HG03342 (cell line): Measurements from ENCODE around the gene USP30.

ENCODE experiments used
- ATAC-seq: cut with Tn5 transposase; IDR thresholded peaks from one replicate; pipeline ENCODE4 v1.9.1; 2021; ENCODE audit warnings: mild to moderate bottlenecking, moderate library complexity; ENCODE audit not compliant: unreplicated experiment

Gene USP30

GRCh38 chr12:109097140-109097434 is 44.7 kb downstream of the USP30 start:
- ATAC-seq = no peak

GRCh38 chr12:109097435-109098182 is 45.2 kb downstream of the USP30 start, which contains the start of gene UNG:
Gene UNG, plus strand, starts transcription at chr12:109097597. Its CDS starts 83 bp downstream, at chr12:109097680.
- ATAC-seq = peak; percentile 89

DNA sequence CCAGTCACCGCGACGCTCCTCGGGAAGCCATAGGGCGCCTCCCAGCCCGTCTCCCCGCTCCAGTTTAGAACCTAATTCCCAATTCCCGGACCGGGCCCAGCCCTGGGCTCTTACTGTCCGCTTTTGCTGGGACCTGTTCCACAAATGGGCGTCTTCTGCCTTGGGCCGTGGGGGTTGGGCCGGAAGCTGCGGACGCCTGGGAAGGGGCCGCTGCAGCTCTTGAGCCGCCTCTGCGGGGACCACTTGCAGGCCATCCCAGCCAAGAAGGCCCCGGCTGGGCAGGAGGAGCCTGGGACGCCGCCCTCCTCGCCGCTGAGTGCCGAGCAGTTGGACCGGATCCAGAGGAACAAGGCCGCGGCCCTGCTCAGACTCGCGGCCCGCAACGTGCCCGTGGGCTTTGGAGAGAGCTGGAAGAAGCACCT is 45.8 kb downstream of the USP30 start:
- peak; percentile 27 for ATAC-seq

- no peak for ATAC-seq
Observed at GRCh38 chr12:109098651-109099050, 46.3 kb downstream of the USP30 start.

- ATAC-seq = no peak
Observed at GRCh38 chr12:109099431-109100020, 47.1 kb downstream of the USP30 start.

DNA sequence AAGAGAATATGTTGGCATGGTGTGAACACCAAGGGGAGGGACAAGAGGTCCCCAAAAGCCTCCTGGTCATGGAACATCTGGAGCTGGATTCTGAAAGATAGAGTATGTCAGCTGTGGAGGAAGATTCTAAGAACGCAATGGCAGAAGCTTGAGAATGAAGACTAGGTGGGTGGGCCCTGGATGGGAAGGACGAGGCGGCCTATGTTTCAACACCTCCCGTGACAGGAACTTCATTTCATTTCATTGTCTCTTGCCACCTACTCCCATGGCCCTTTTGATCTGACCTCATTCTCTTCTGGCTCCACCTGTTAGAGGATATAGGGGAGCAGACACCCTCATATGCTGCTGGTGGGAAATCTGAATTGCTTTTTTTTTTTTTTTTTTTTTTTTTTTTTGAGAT is 48.4 kb downstream of the USP30 start:
- ATAC-seq = no peak

GRCh38 chr12:109102491-109102890 is 50.1 kb downstream of the USP30 start:
- no peak for ATAC-seq

DNA sequence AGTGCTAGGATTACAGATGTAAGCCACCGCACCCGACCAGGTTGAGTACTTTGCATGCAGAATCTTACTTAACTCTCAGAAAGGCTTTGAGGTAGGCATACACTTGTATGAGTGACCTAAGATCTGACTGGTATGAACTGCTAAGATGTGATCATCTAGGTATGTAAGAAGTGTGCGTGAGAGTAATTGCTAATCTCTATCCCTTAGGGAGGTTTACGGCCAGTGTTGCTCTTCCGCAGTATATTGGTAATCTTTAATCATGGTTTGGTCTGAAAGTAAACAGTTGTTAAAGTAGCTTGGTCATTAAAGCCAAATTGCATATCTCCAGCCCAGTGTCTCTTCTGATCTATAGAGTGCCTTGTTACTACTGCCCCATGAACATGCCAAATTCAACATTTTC is 52.8 kb downstream of the USP30 start:
- ATAC-seq = no peak

DNA sequence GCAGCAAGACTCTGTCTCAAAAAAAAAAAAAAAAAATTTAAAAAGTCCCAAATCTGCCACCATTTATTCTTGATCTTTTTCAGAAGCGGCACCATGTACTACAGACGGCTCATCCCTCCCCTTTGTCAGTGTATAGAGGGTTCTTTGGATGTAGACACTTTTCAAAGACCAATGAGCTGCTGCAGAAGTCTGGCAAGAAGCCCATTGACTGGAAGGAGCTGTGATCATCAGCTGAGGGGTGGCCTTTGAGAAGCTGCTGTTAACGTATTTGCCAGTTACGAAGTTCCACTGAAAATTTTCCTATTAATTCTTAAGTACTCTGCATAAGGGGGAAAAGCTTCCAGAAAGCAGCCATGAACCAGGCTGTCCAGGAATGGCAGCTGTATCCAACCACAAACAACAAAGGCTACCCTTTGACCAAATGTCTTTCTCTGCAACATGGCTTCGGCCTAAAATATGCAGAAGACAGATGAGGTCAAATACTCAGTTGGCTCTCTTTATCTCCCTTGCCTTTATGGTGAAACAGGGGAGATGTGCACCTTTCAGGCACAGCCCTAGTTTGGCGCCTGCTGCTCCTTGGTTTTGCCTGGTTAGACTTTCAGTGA is 57.5 kb downstream of the USP30 start:
- ATAC-seq = no peak

GRCh38 chr12:109110988-109111495 is 58.7 kb downstream of the USP30 start:
- peak; percentile 58 for ATAC-seq

GRCh38 chr12:109112720-109113465 is 60.5 kb downstream of the USP30 start:
- ATAC-seq = no peak

DNA sequence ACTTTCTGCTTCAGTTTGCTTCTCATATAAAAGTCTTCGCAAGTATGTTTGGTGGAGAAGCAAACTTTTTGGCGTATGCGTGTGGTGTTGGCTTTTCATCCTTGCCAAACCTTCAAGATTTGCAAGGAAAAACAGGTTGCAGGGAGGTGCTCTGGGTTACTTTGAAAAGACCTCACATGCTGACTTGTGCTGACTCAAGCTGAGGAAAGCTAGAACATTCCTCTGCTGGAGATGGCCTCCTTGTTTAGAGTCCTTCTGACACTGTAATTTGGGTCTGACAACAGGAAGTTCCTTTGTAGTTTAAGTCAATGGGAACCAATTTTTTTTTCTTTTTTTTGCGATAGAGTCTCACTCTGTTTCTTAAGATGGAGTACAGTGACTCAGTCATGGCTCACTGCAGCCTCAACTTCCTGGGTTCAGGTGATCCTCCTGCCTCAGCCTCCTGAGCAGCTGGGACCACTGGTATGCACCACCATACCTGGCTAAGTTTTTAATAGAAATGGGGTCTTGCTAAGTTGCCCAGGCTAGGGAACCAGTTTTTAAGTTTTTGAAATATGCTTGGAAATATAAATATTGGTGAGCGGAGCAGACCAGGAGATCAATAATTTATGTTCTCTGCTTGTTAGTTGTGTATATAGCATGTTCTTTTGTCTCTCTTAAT is 61.4 kb downstream of the USP30 start:
- ATAC-seq = no peak

GRCh38 chr12:109114644-109115043 is 62.3 kb downstream of the USP30 start:
- no peak for ATAC-seq

DNA sequence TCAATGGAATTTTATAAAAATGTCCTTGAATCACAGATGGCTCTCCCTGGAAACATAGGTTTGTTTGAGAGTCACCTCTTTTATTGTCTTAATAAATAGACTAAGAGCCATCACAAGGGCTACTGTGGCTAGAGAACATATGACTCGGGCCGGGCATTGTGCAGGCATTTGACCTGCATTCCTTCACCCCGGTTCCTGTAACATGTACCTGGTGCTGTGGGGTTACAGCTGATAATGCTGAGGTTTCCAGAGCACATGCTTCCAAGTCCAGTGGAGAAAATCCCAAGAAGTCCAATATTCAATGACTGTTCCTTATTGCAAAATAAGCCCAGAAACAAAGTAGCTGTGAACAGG is 63.0 kb downstream of the USP30 start:
- ATAC-seq = no peak

GRCh38 chr12:109115758-109116610 is 63.6 kb downstream of the USP30 start, which contains the start of gene ACACB:
Gene ACACB, plus strand, starts transcription at chr12:109116587. Its CDS starts 22,819 bp downstream, at chr12:109139406.
- ATAC-seq = no peak

DNA sequence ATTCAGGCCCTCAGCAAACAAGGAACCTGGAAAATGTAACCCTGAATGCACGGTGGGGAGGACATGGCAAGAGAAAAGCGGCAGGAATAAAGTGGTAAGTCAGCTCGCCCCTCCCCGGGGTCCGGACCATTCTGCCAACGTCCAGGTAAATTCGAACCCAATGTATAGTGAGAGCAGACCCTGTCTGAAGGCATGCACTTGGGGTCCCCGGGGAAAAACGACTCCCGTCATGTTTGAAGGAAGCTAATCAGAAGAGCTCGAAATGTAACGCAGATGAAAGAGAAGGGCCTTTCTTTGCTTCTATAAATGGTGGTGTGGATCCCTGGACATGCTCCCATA is 64.2 kb downstream of the USP30 start:
- ATAC-seq = no peak

GRCh38 chr12:109120095-109120494 is 67.7 kb downstream of the USP30 start:
- no peak for ATAC-seq

- ATAC-seq = no peak
Observed at GRCh38 chr12:109120557-109120956, 68.2 kb downstream of the USP30 start.

GRCh38 chr12:109121346-109121880 is 69.0 kb downstream of the USP30 start:
- ATAC-seq = no peak
